GM23338 (cell line): ENCODE results near the gene NPIPA5. TPM values are rescaled to one million over a fixed set of nuclear protein-coding genes. Genes with fewer than 3 reads are reported as not detected.
"Not testable (repeated sequence)": the region's sequence is repeated elsewhere in the genome, so short reads cannot be mapped to it uniquely, and the experiment has no call there.

Experiments used
- ATAC-seq: fragments of 200-7000 bp; cut with Tn5 transposase; 3 replicates; pipeline ENCODE4 v1.9.1; 2020
- DNase-seq: peaks from one replicate; pipeline ENCODE4 v3.0.0-alpha.2; 2015; ENCODE audit warnings: low spot score
- H2AFZ ChIP-seq: fragments of 200-600 bp; sonication (generic); 2 replicates; pipeline ENCODE4 v1.8.0; 2016; ENCODE audit warnings: antibody characterized with exemption, mild to moderate bottlenecking, moderate library complexity
- H3F3A ChIP-seq: fragments of 200-600 bp; sonication (generic); replicated peaks from 2 replicates; pipeline ENCODE4 v1.8.0; 2017; ENCODE audit warnings: antibody characterized with exemption, mixed run types, low read depth
- H3K27ac ChIP-seq: fragments of 200-600 bp; sonication (generic); 2 replicates; pipeline ENCODE4 v1.6.1; 2016; ENCODE audit warnings: low read depth
- H3K27me3 ChIP-seq: fragments of 200-600 bp; sonication (generic); 2 replicates; pipeline ENCODE4 v1.8.0; 2016; ENCODE audit warnings: mild to moderate bottlenecking, mixed run types, moderate library complexity; ENCODE audit not compliant: insufficient read depth
- H3K36me3 ChIP-seq: fragments of 200-600 bp; sonication (generic); 2 replicates; pipeline ENCODE4 v1.8.0; 2016; ENCODE audit warnings: mild to moderate bottlenecking; ENCODE audit not compliant: insufficient read depth
- H3K4me1 ChIP-seq: fragments of 200-600 bp; sonication (generic); 2 replicates; pipeline ENCODE4 v1.8.0; 2016; ENCODE audit warnings: mild to moderate bottlenecking, moderate library complexity; ENCODE audit not compliant: insufficient read depth
- H3K4me2 ChIP-seq: fragments of 200-600 bp; sonication (generic); 2 replicates; pipeline ENCODE4 v1.7.1; 2017; ENCODE audit warnings: mixed run types
- H3K4me3 ChIP-seq: fragments of 200-600 bp; sonication (generic); 2 replicates; pipeline ENCODE4 v1.6.1; 2016; ENCODE audit warnings: mixed run types
- H3K79me2 ChIP-seq: fragments of 200-600 bp; sonication (generic); replicated peaks from 2 replicates; pipeline ENCODE4 v1.8.0; 2017; ENCODE audit warnings: mild to moderate bottlenecking; ENCODE audit not compliant: insufficient read depth
- H3K9me2 ChIP-seq: fragments of 200-600 bp; sonication (generic); 2 replicates; pipeline ENCODE4 v1.8.0; 2017; ENCODE audit not compliant: insufficient read depth
- H4K20me1 ChIP-seq: fragments of 200-600 bp; sonication (generic); replicated peaks from 2 replicates; pipeline ENCODE4 v1.8.0; 2017; ENCODE audit warnings: mild to moderate bottlenecking; ENCODE audit not compliant: insufficient read depth
- H3K27ac Mint-ChIP-seq: 2 replicates; pipeline ENCODE4 v1.8.0; 2020; ENCODE audit warnings: inconsistent platforms, mild to moderate bottlenecking, moderate library complexity, mixed read lengths
- H3K27me3 Mint-ChIP-seq: 3 replicates; pipeline ENCODE4 v1.8.0; 2022; ENCODE audit warnings: low read depth, mild to moderate bottlenecking, moderate library complexity, mixed read lengths, inconsistent platforms; ENCODE audit not compliant: insufficient read depth, poor library complexity
- H3K36me3 Mint-ChIP-seq: 3 replicates; pipeline ENCODE4 v1.8.0; 2021; ENCODE audit warnings: low read depth, mild to moderate bottlenecking, inconsistent platforms, moderate library complexity, mixed read lengths
- H3K4me1 Mint-ChIP-seq: 3 replicates; pipeline ENCODE4 v1.8.0; 2020; ENCODE audit warnings: mild to moderate bottlenecking, inconsistent platforms, mixed read lengths
- H3K4me3 Mint-ChIP-seq: 3 replicates; pipeline ENCODE4 v1.8.0; 2021; ENCODE audit warnings: moderate library complexity, mild to moderate bottlenecking, inconsistent platforms, mixed read lengths
- H3K9me3 Mint-ChIP-seq: 3 replicates; pipeline ENCODE4 v1.8.0; 2020; ENCODE audit warnings: moderate library complexity, mild to moderate bottlenecking, inconsistent platforms, mixed read lengths
- EZH2 ChIP-seq: fragments of 200-600 bp; sonication (generic); IDR thresholded peaks from one replicate; pipeline ENCODE4 v1.8.0; 2017; ENCODE audit warnings: antibody characterized with exemption, mild to moderate bottlenecking, low read depth; ENCODE audit not compliant: unreplicated experiment
- JUNB ChIP-seq: IDR thresholded peaks from one replicate; pipeline ENCODE4 v1.6.1; 2016; ENCODE audit warnings: antibody characterized with exemption; ENCODE audit not compliant: unreplicated experiment
- NANOG ChIP-seq: IDR thresholded peaks from 2 replicates; pipeline ENCODE4 v1.6.1; 2016; ENCODE audit warnings: antibody characterized with exemption, borderline replicate concordance
- ZNF331 ChIP-seq: fragments of 250-450 bp; sonication (Bioruptor Pico); IDR thresholded peaks from 2 replicates; pipeline ENCODE4 v1.5.0; 2020; ENCODE audit warnings: low read depth, mild to moderate bottlenecking, moderate library complexity
- polyA plus RNA-seq: library from polyadenylated mRNA; unstranded; fragments of >200 nt; fragmentation: Nextera tagmentation; extraction: Ambion mirVana; gene quantifications from 2 replicates; pipeline ENCODE4 v1.2.1, GENCODE V29; 2016
- total RNA-seq: library from RNA; depleted of rRNA; stranded (reverse); fragments of >200 nt; shearing (Covaris generic); gene quantifications from 2 replicates; pipeline ENCODE4 v1.2.3, GENCODE V29; 2014
- TF ChIP-seq, protein P1 (sequence below): IDR thresholded peaks from 2 replicates; pipeline ENCODE4 v1.6.1; 2016; ENCODE audit warnings: antibody characterized with exemption

Gene NPIPA5
- total and polyA plus RNA-seq, 2 experiments from 2014 or later, result 0.56 to 2.7 TPM

DNA sequence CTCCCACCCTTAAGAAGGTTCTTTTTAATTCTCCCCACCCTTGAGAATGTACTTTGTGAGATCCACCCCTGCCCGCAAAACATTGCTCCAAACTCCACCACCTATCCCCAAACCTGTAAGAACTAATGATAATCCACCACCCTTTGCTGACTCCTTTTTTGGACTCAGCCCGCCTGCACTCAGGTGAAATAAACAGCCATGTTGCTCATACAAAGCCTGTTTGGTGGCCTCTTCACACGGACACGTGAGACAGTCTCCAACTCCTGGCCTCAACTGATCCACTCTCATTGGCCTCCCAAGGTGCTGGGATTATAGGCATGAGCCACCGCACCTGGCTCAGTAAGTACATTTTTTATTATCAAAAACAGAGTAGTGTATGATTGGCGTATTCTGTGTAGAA, 31.4 kb upstream of the NPIPA5 start:
- not testable (repeated sequence) for H3K27ac Mint-ChIP-seq, H3K27me3 Mint-ChIP-seq, H3K4me1 Mint-ChIP-seq, H3K36me3 ChIP-seq, H3K27ac ChIP-seq, H4K20me1 ChIP-seq, H3K4me3 Mint-ChIP-seq, ATAC-seq, H3K4me3 ChIP-seq, H3K4me2 ChIP-seq, H2AFZ ChIP-seq, H3K36me3 Mint-ChIP-seq, H3K9me2 ChIP-seq, DNase-seq, H3K4me1 ChIP-seq, H3K79me2 ChIP-seq, H3K27me3 ChIP-seq, H3F3A ChIP-seq, H3K9me3 Mint-ChIP-seq

DNA sequence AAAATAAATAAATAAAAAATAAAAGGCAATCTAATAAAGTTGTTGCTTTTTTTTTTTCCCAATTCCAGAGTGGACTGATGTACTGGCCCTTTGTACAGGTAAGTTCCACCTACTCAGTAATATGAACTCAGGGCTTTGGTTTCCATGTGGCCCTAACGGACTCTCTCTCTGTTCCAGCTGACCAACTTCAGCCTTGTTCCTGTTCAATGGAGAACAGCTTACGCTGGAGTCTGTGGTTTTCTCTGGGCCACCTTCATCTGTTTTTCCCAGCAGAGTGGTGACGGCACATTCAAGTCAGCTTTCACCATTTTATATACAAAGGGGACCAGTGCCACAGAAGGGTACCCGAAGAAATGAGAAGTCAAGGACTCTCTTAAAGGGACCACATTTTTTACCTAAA, 29.7 kb upstream of the NPIPA5 start:
- H2AFZ ChIP-seq, H3K4me3 ChIP-seq, H3K36me3 Mint-ChIP-seq, H3K27ac Mint-ChIP-seq, H3K27me3 ChIP-seq, H3K4me3 Mint-ChIP-seq, H3K9me2 ChIP-seq, H3K36me3 ChIP-seq, H3K9me3 Mint-ChIP-seq, ATAC-seq, H4K20me1 ChIP-seq, H3K27ac ChIP-seq, H3K27me3 Mint-ChIP-seq, DNase-seq, H3K4me2 ChIP-seq, H3K4me1 ChIP-seq, H3F3A ChIP-seq, H3K4me1 Mint-ChIP-seq, H3K79me2 ChIP-seq: not testable (repeated sequence)

DNA sequence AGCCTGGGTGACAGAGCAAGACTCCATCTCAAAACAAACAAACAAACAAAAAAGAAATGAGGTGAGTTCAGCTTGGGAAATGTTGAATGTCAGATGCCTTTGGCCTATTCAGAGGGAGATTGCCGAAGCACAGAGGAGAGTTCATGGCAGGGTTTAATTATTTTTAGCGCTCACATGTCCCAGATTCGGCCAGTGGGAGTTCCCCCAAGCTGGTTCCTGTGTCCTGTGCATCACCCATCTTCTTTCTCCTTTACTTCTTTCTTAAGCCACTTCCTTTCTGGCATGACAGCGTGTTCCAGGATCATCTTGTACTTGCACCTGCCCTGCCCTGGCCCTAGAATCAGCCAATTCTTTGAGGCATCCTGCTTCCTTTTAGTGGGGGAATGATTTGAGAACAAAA, 26.7 kb upstream of the NPIPA5 start:
- Mint-ChIP-seq H3K9me3 (no peaks in the 10 kb centered on the region; the same call in 2 of the 3 replicates), H3K27ac (no peak overlapping the region), H3K36me3 (peaks cover 16% of the 10 kb centered on the region; the same call in 2 of the 3 replicates), H3K4me3 (no peak overlapping the region), H3K27me3 (peaks cover 2% of the 10 kb centered on the region), H3K4me1 (peaks cover 16% of the 10 kb centered on the region)
- H2AFZ ChIP-seq, result no peak overlapping the region
- no peak overlapping the region for H3K27ac ChIP-seq
- H3F3A ChIP-seq, result no peaks in the 10 kb centered on the region
- TF ChIP-seq JUNB, result no peak
- no peak for TF ChIP-seq ZNF331 (CRISPR knock-in tag)
- TF ChIP-seq EZH2, result no peak
- no peak for TF ChIP-seq NANOG
- TF ChIP-seq, protein P1, sequence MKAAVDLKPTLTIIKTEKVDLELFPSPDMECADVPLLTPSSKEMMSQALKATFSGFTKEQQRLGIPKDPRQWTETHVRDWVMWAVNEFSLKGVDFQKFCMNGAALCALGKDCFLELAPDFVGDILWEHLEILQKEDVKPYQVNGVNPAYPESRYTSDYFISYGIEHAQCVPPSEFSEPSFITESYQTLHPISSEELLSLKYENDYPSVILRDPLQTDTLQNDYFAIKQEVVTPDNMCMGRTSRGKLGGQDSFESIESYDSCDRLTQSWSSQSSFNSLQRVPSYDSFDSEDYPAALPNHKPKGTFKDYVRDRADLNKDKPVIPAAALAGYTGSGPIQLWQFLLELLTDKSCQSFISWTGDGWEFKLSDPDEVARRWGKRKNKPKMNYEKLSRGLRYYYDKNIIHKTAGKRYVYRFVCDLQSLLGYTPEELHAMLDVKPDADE, result no peak
- H4K20me1 ChIP-seq, result no peaks in the 10 kb centered on the region
- no peak overlapping the region for H3K4me3 ChIP-seq
- H3K9me2 ChIP-seq, result no peaks in the 10 kb centered on the region
- no peak overlapping the region for H3K4me2 ChIP-seq
- H3K36me3 ChIP-seq, result no peaks in the 10 kb centered on the region; the same call in 1 of the 2 replicates
- DNase-seq (no peak), ATAC-seq (no peak)
- peaks cover 12% of the 10 kb centered on the region; the same call in 1 of the 2 replicates for H3K4me1 ChIP-seq
- no peaks in the 10 kb centered on the region for H3K27me3 ChIP-seq
- no peaks in the 10 kb centered on the region for H3K79me2 ChIP-seq

DNA sequence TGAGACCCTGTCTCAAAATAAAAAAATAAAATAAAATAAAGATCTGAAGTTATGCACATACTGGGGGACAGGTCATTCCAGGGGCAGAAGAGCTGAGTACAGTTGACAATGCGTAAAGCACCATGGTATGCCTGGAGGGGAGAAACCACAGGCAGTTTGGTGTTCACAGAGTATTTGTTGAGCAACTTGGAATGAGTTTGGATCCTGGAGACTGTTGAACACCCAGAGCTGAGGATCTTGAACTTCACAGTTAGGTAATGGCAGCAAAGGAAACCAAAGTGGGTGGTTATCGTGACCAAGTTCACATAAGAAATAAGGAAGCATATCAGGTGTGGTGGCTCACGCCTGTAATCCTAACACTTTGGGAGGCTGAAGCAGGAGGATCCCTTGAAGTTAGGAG, 26.0 kb upstream of the NPIPA5 start:
- not testable (repeated sequence) for H3K4me3 Mint-ChIP-seq, H3K36me3 ChIP-seq, H3K79me2 ChIP-seq, H2AFZ ChIP-seq, H3K9me2 ChIP-seq, H3K27ac Mint-ChIP-seq, H3K27me3 ChIP-seq, H3F3A ChIP-seq, DNase-seq, H3K27me3 Mint-ChIP-seq, H3K9me3 Mint-ChIP-seq, ATAC-seq, H4K20me1 ChIP-seq, H3K4me3 ChIP-seq, H3K4me2 ChIP-seq
- peaks cover 17% of the 10 kb centered on the region for H3K4me1 Mint-ChIP-seq
- H3K36me3 Mint-ChIP-seq, result peaks cover 12% of the 10 kb centered on the region; the same call in 2 of the 3 replicates
- peak overlapping the region; percentile 40; the same call in 1 of the 2 replicates for H3K27ac ChIP-seq
- H3K4me1 ChIP-seq, result peaks cover 12% of the 10 kb centered on the region
